Measurements from ENCODE around the gene CEP131. TPM values are rescaled to one million over a fixed set of nuclear protein-coding genes. Genes with fewer than 3 reads are reported as not detected.

CEP131 gene
- total and polyA plus RNA-seq, 2 of the 4 experiments (the other 2 are of a cell fraction), result 4.8 to 9.6 TPM

GRCh38 chr17:81253358-81254131, 30.8 kb upstream of the CEP131 start:
- POLR2A ChIA-PET (ENCODE audit: unreplicated experiment), result no interaction called here
- no TSS peak for BruUV-seq (replicated peaks)
- no peak overlapping the region for H4K8ac ChIP-seq (ENCODE audit: low read depth in 2 of 2, low read length in 2 of 2)
- no peak overlapping the region for H3K56ac ChIP-seq (ENCODE audit: extremely low read depth, insufficient read depth, low read length)
- H3K4me2 ChIP-seq (ENCODE audit: low read depth, low read length), result no peak overlapping the region
- H2BK20ac ChIP-seq (ENCODE audit: low read depth, low read length), result no peak overlapping the region
- H3K9ac ChIP-seq (ENCODE audit: low read depth, low read length), result no peak overlapping the region
- H3K79me1 ChIP-seq (ENCODE audit: low read depth in 1 of 2, low read length in 2 of 2), result peaks cover 9 to 18% of the 10 kb centered on the region in 2 experiments; a peak in 3 of 4 replicates
- no peak overlapping the region for H2BK120ac ChIP-seq (ENCODE audit: low read depth, low read length)
- no peak for TF ChIP-seq CHD1 (IDR thresholded peaks at IDR 0.05; ENCODE audit: low read depth, low read length)
- TF ChIP-seq RAD21 (IDR thresholded peaks at IDR 0.05; ENCODE audit: low read length), result peak; percentile 96
- TF ChIP-seq, protein P1, sequence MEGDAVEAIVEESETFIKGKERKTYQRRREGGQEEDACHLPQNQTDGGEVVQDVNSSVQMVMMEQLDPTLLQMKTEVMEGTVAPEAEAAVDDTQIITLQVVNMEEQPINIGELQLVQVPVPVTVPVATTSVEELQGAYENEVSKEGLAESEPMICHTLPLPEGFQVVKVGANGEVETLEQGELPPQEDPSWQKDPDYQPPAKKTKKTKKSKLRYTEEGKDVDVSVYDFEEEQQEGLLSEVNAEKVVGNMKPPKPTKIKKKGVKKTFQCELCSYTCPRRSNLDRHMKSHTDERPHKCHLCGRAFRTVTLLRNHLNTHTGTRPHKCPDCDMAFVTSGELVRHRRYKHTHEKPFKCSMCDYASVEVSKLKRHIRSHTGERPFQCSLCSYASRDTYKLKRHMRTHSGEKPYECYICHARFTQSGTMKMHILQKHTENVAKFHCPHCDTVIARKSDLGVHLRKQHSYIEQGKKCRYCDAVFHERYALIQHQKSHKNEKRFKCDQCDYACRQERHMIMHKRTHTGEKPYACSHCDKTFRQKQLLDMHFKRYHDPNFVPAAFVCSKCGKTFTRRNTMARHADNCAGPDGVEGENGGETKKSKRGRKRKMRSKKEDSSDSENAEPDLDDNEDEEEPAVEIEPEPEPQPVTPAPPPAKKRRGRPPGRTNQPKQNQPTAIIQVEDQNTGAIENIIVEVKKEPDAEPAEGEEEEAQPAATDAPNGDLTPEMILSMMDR (conservative IDR thresholded peaks at IDR 0.05; ENCODE audit: low read depth, low read length), result peak; percentile 85
- TF ChIP-seq, protein P2, sequence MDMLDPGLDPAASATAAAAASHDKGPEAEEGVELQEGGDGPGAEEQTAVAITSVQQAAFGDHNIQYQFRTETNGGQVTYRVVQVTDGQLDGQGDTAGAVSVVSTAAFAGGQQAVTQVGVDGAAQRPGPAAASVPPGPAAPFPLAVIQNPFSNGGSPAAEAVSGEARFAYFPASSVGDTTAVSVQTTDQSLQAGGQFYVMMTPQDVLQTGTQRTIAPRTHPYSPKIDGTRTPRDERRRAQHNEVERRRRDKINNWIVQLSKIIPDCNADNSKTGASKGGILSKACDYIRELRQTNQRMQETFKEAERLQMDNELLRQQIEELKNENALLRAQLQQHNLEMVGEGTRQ (IDR thresholded peaks at IDR 0.05; ENCODE audit: low read depth, low read length), result no peak
- peak; percentile 86 for TF ChIP-seq SMC3 (IDR thresholded peaks at IDR 0.05; ENCODE audit: low read depth, low read length)
- TF ChIP-seq FOS (IDR thresholded peaks at IDR 0.05; ENCODE audit: low read depth, low read length), result no peak
- TF ChIP-seq POLR2A (IDR thresholded peaks at IDR 0.05; ENCODE audit: low read depth, low read length), result 0 out of 2 replicates have a peak, but pooled peaks have one; percentile 41
- TF ChIP-seq MAZ (IDR thresholded peaks at IDR 0.05; ENCODE audit: borderline replicate concordance, low read depth, low read length), result peak; percentile 42; the same call in 1 of the 2 replicates
- TF ChIP-seq RCOR1 (IDR thresholded peaks at IDR 0.05; ENCODE audit: insufficient replicate concordance, low read length), result no peak
- no peaks in the 10 kb centered on the region for H3K27me3 ChIP-seq (ENCODE audit: control insufficient read depth, insufficient read depth, low read length)
- H3K9me3 ChIP-seq (ENCODE audit: control insufficient read depth, insufficient read depth, low read length), result no peaks in the 10 kb centered on the region
- no peak overlapping the region for H2BK15ac ChIP-seq (ENCODE audit: low read depth, low read length)
- H3K23ac ChIP-seq (ENCODE audit: low read depth, low read length), result no peak overlapping the region
- intact Hi-C loops (cut with micrococcal nuclease) (loop anchor here (1.0 to 2.0 kb wide), 2 partner anchors 141 to 231 kb away; partner anchors contain the start of gene BAHCC1), in situ Hi-C loops (cut with MboI; ENCODE audit: low sequenced_read_pairs) (no loop called here), dilution Hi-C loops (cut with HindIII; ENCODE audit: low sequenced_read_pairs, unreplicated experiment) (no loop called here)
- no peak overlapping the region for H3K4ac ChIP-seq (ENCODE audit: low read depth, low read length)
- H2AK5ac ChIP-seq (ENCODE audit: low read depth, low read length), result peak overlapping the region; percentile 100
- CTCF ChIA-PET, result interaction anchor here (0.6 to 1.2 kb wide), 2 partner anchors 115 to 231 kb away, joined by 4 to 6 read pairs; no protein-coding TSS in a partner anchor
- no peak overlapping the region for H3K27ac ChIP-seq (ENCODE audit: insufficient read depth, low read length)
- peaks cover 22% of the 10 kb centered on the region for H4K20me1 ChIP-seq (ENCODE audit: insufficient read depth, low read length)
- H2BK5ac ChIP-seq (ENCODE audit: low read depth, low read length, poor library complexity, severe bottlenecking), result peak overlapping the region; percentile 63
- peaks cover 7% of the 10 kb centered on the region for H3K9me1 ChIP-seq (ENCODE audit: insufficient read depth, low read length)
- no peak overlapping the region for H4K91ac ChIP-seq (ENCODE audit: insufficient read depth, low read depth, low read length)
- H3K4me3 ChIP-seq (ENCODE audit: insufficient read depth, low read depth, low read length), result no peak overlapping the region
- H3K18ac ChIP-seq (ENCODE audit: low read depth, low read length), result no peak overlapping the region
- H4K5ac ChIP-seq (ENCODE audit: low read depth, low read length), result no peak overlapping the region
- peak overlapping the region; percentile 57 for H2AK9ac ChIP-seq (replicated peaks; ENCODE audit: low read depth, low read length, poor library complexity)
- ATAC-seq (ENCODE audit: low read depth) (peak; percentile 60), DNase-seq (peak; percentile 31)
- WGBS, 2 experiments (ENCODE audit: extremely low coverage in 2 of 2, insufficient read length in 1 of 2), result 54% methylated on average over 11 of the region's 19 CpGs; no CpG with 5 or more reads in 1 of the 2 experiments
- peaks cover 12% of the 10 kb centered on the region for H3K4me1 ChIP-seq (ENCODE audit: control insufficient read depth, insufficient read depth, low read length)
- peak overlapping the region; percentile 67 for H2AFZ ChIP-seq (replicated peaks; ENCODE audit: low read length, poor library complexity)
- H3K14ac ChIP-seq (replicated peaks; ENCODE audit: low read depth, low read length), result no peak overlapping the region
- H3K36me3 ChIP-seq (ENCODE audit: control insufficient read depth, insufficient read depth, low read length), result peaks cover 30% of the 10 kb centered on the region

Measured in IMR-90 (cell line).